CD4-positive, alpha-beta T cell treated with Interleukin-17A for 4 hours (primary cell): ENCODE data around the gene ARHGEF10L.

Source experiments
- DNase-seq: peaks from one replicate; pipeline ENCODE4 v3.0.0-alpha.2; 2020; ENCODE audit warnings: mixed read lengths

Gene ARHGEF10L

DNA sequence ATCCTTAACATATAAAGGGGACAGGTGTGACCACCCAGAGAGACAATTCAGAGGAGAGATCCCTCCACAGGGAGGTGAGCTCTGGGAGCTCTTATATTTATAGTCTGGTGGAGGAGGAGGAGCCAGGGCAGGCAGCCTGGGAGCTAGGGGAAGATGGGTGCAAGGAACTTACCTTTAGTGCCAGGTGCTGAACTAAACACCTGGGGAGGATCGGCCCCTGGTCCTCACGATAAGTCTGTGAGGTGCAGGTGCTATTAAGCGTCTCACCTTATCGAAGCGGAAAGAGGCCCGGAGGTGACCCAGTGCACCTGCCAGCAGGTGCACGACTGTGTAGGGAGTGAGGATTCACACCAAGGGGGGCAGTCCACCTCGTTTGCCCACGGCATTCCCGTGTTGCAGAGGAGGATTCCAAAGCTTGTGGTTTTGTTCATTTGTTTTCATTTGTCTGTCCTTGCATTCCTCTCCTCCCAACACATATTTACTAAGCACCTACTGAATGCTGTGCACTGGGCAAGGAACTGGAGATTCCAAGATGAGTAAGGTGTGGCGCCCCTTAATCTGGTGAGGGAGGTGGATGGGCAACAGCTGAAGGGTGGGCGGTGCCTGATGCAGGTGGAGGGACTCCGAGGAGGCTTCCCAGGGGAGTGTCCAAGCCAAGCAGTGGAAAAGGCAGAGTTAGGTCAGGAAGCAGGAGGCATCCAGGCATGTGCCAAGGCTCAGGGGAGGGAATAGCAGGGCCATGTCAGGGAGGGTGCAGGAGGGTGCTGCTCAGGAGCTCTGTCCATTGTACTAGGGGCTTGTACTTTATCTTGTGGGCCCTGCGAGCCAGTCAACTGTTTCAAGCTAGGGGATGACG, 11.5 kb downstream of the ARHGEF10L start:
- no peak for DNase-seq

GRCh38 chr1:17551755-17552234, 12.3 kb downstream of the ARHGEF10L start:
- DNase-seq, result no peak

- no peak for DNase-seq
Observed at GRCh38 chr1:17553975-17554700, 14.6 kb downstream of the ARHGEF10L start.

- DNase-seq, result no peak
Observed at GRCh38 chr1:17554954-17555353, 15.5 kb downstream of the ARHGEF10L start.

DNA sequence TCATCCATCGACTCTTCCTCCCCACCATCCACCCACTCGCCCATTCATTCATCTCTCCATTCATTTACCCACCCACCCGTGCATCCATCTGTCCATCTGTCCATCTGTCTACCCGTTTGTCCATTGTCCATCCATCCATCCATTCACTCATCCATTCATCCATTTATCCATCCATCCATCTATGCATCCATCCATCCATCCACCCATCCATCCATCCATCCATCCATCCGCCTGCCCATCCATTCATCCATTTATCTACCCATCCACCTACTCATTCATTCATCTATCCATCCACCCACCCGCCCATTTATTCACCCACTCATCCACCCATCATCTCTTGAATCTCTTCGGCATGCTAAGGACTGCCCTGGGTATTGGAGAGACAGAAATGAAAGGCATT, 18.5 kb downstream of the ARHGEF10L start:
- no peak for DNase-seq

- DNase-seq, result no peak
Observed at GRCh38 chr1:17558541-17558940, 19.0 kb downstream of the ARHGEF10L start.

- no peak for DNase-seq
Observed at GRCh38 chr1:17558954-17559614, 19.6 kb downstream of the ARHGEF10L start.

DNA sequence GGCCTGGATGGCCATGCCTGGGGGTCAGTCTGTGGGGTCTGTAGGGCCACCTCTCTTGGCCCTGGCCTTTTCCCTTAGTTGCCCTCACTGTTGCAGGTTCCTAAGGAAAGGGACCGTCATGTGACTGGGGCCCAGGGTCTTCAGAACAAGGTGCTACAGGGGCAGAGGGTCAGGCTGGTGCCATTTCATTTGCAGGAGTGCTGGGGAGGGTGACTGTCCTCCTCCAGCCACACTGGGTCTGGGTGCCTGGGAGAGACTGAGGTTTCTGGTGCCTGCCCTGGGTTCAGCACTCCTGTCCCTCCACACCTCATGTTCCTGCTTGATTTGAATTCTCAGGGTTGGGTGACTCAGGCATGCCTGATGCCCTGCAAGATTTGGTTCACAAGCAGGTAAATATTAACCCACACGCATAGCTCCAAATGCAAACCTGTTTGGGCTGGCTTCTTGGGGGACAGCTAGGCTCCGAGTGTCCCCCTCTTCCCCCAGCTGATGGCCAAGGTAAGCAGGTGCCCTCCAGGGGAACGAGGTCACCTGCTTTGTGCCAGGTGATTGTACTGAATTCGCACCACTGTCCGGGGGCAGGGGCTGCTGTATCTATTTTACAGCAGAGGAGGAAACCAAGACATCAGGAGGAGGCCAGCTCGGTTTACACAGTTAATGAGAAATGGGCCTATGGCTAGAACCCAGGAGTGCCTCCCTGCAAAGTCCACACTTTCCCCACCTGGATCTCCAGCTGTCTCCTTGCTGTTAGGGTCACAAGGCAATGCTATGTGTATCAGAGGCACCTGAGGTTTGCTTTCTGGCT, 20.3 kb downstream of the ARHGEF10L start:
- DNase-seq, result no peak

- no peak for DNase-seq
Observed at GRCh38 chr1:17561247-17561548, 21.7 kb downstream of the ARHGEF10L start.

DNA sequence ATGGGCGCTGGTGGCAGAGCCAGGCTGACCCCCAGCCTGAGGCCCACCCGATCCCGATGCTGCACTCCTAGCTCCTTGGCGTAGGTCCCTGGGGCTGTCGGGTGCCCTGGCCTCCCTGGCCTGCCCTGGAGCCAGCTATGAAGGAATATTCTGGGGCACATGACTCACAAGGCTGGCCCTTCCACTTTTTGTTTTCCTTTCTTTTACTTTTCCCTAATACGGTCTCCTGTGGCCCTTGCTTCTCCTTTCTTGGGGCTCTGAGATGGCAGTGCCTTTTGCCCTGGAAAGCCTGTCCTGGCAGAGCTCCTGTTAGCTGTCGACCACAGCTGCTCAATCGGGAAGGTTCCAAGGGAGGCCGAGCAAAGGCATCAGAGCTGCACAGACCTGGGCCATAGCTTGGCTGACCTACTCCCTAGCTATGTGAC, 22.1 kb downstream of the ARHGEF10L start:
- DNase-seq, result no peak

- no peak for DNase-seq
Observed at GRCh38 chr1:17562375-17562774, 22.9 kb downstream of the ARHGEF10L start.

- DNase-seq, result no peak
Observed at GRCh38 chr1:17563494-17564281, 24.2 kb downstream of the ARHGEF10L start.

- DNase-seq, result no peak
Observed at GRCh38 chr1:17564458-17565393, 25.2 kb downstream of the ARHGEF10L start.

DNA sequence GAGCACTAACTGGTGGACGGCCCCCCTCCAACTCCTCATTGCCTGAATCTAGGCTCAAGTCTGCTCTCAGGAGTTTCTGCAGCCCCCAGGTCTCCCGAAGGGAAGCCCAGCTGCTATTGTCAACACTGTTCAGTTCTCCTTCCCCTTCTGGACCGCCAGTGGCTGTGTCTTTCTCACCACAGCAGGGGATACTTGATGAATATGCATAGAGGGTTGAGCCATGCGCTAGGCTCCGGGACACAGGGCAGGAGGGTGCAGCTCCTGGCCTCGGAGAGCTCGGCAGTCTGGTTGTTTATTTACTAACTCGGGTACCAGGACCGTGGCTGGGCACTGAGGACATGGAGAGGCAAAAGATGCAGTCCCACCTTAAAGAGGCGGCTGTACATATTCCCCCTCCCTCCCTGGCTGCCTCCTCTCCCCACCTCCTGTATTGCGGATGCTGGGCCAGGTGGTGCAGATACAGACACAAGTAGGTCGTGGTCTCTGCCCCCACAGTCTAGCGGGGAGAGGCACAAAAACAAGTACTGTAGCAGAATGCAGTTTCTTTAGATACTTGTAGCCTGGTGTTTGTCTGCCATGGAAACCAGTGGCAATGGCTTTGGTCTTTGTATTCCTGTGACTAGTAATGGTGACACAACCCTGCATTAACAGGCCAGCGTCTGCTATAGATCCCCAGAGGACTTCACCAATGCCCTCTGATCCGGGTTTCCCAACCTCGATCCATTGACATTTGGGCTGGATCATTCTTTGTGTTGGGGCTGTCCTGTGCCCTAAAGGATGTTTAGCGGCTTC, 26.2 kb downstream of the ARHGEF10L start:
- no peak for DNase-seq

DNA sequence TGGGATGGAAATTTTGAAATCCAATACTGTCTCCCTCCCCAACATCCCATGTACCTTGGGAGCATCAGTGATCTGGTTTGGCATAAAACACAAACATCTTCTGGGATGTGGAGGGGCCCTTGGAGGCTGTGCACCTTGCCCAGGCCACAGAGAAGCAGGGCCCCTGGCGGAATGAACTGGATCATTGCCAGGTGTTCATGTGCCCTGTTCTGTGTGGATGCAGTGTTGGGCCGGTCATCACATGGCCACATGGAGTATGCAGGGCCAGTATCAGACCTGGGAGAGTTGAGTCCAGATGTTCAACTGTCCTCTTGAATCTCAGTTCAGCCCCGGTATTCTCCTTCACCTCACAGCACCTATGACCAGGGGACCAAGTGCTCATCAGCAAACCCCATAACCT, 26.9 kb downstream of the ARHGEF10L start:
- no peak for DNase-seq

DNA sequence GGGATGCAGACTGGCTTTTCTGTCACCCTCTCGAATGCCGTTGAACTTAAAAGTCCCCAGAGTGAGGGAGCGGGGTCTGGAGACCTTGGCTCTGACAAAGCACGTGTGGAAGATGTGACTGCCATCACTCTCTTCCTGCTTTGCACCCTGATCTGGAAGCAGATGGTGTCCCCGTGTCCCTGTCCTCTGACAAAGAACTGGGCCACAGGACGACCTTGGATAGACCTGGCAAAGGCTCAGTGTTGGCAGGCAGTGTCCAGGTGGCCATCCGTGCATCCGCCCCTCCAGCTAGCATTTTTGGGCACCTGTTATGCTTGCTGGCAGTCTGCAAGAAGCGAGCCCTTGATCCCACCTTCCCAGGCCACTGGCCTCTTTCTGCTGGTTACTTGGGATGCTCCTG, 27.4 kb downstream of the ARHGEF10L start:
- DNase-seq, result no peak

GRCh38 chr1:17567582-17567981, 28.1 kb downstream of the ARHGEF10L start:
- no peak for DNase-seq

GRCh38 chr1:17568014-17568900, 28.8 kb downstream of the ARHGEF10L start:
- no peak for DNase-seq
